Adrenal gland (tissue), 5 donors: ENCODE results near the gene LSM14B.

Source experiments
- CTCF ChIP-seq, 6 experiments: fragments of 450-650 bp in 4 of 6; fragments of 200-600 bp in 2 of 6; sonication (generic) in 1 of 6; IDR thresholded peaks; 1 replicate in 5 of 6; 2 replicates in 1 of 6; pipeline versions ENCODE4 v1.5.1 to v1.8.0; 2016 to 2021; ENCODE audit warnings: antibody characterized with exemption in 6 of 6, mild to moderate bottlenecking in 2 of 6, moderate library complexity in 1 of 6
- POLR2A ChIP-seq, 2 donors: fragments of 450-650 bp; IDR thresholded peaks; one replicate each; pipeline ENCODE4 v1.6.1; 2017; ENCODE audit warnings: antibody characterized with exemption in 2 of 2, mild to moderate bottlenecking in 2 of 2, moderate library complexity in 1 of 2
- donor health status: DM: no; HTN: no; CAD: no.

GRCh38 chr20:62157387-62158087, 35.3 kb downstream of the LSM14B start:
- TF ChIP-seq CTCF (IDR thresholded peaks at IDR 0.05), result no peak
- no peak for TF ChIP-seq POLR2A (IDR thresholded peaks at IDR 0.05)
